Measurements from ENCODE around the gene RNF26. TPM values are rescaled to one million over a fixed set of nuclear protein-coding genes. Genes with fewer than 3 reads are reported as not detected.

Gene RNF26
- total RNA-seq, 1 experiment from 2014 or later: 6.8 TPM

Other genes with a start within 250 kb of the RNF26 start
- 6.2 and 16.4 TPM in 2 replicates for gene HMBS, start 249.6 kb upstream of the RNF26 start, total RNA-seq (2014; rRNA removed; shearing (Covaris generic))
- 25.0 and 43.7 TPM in 2 replicates for gene DPAGT1, start 232.7 kb upstream of the RNF26 start, total RNA-seq (2014; rRNA removed; shearing (Covaris generic))
- gene C2CD2L, start 227.2 kb upstream of the RNF26 start, total RNA-seq (2014; rRNA removed; shearing (Covaris generic)): 2.3 and 5.1 TPM in 2 replicates
- 6.1 and 7.2 TPM in 2 replicates for gene HINFP, start 212.9 kb upstream of the RNF26 start, total RNA-seq (2014; rRNA removed; shearing (Covaris generic))
- 0.25 TPM in 1 of 2 replicates, not detected in the other for gene ABCG4, start 185.5 kb upstream of the RNF26 start, total RNA-seq (2014; rRNA removed; shearing (Covaris generic))
- gene NLRX1, start 165.8 kb upstream of the RNF26 start, total RNA-seq (2014; rRNA removed; shearing (Covaris generic)): 14.3 and 14.7 TPM in 2 replicates
- gene NHERF4, start 149.1 kb upstream of the RNF26 start, total RNA-seq (2014; rRNA removed; shearing (Covaris generic)): not detected in 2 replicates
- 7.3 and 11.0 TPM in 2 replicates for gene CBL, start 128.2 kb upstream of the RNF26 start, total RNA-seq (2014; rRNA removed; shearing (Covaris generic))
- gene MCAM, start 17.4 kb upstream of the RNF26 start, total RNA-seq (2014; rRNA removed; shearing (Covaris generic)): 66.0 and 88.8 TPM in 2 replicates
- gene C1QTNF5, start 6.4 kb downstream of the RNF26 start, total RNA-seq (2014; rRNA removed; shearing (Covaris generic)): not detected in 2 replicates
- gene MFRP, start 12.2 kb downstream of the RNF26 start, total RNA-seq (2014; rRNA removed; shearing (Covaris generic)): not detected in 2 replicates
- 0.21 and 0.29 TPM in 2 replicates for gene USP2, start 47.2 kb downstream of the RNF26 start, total RNA-seq (2014; rRNA removed; shearing (Covaris generic))
- 191 and 193 TPM in 2 replicates for gene THY1, start 88.6 kb downstream of the RNF26 start, total RNA-seq (2014; rRNA removed; shearing (Covaris generic))

Measured in H4 (cell line).